Measurements from ENCODE around the gene TCF7L2.

The TCF7L2 gene

DNA sequence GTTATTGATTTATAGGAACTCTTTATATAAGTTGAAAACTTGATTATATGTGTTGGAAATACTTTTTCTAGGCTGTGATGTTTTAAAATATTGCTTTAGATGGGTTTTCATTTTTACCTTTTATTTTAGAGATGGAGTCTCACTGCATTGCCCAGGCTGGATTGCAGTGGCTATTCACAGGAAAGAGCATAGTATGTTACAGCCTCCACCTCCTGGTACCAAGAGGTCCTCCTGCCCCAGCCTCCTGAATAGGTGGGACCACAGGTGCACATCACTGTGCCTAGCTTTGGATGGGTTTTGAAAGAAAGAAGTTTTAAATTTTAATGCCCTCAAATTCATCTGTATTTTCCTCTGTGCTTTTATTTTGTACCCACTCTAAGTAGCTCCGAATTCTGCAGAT is 105.4 kb downstream of the TCF7L2 start:
- TF ChIP-seq, protein P1, sequence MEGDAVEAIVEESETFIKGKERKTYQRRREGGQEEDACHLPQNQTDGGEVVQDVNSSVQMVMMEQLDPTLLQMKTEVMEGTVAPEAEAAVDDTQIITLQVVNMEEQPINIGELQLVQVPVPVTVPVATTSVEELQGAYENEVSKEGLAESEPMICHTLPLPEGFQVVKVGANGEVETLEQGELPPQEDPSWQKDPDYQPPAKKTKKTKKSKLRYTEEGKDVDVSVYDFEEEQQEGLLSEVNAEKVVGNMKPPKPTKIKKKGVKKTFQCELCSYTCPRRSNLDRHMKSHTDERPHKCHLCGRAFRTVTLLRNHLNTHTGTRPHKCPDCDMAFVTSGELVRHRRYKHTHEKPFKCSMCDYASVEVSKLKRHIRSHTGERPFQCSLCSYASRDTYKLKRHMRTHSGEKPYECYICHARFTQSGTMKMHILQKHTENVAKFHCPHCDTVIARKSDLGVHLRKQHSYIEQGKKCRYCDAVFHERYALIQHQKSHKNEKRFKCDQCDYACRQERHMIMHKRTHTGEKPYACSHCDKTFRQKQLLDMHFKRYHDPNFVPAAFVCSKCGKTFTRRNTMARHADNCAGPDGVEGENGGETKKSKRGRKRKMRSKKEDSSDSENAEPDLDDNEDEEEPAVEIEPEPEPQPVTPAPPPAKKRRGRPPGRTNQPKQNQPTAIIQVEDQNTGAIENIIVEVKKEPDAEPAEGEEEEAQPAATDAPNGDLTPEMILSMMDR (IDR thresholded peaks at IDR 0.05; ENCODE audit: extremely low read depth, insufficient read depth, missing control alignments): no peak
- no peak for DNase-seq (ENCODE audit: low spot score)
- in situ Hi-C loops (cut with MboI; ENCODE audit: low pct_unique_long_range_greater_than_20kb, low sequenced_read_pairs, unreplicated experiment): no loop called here

DNA sequence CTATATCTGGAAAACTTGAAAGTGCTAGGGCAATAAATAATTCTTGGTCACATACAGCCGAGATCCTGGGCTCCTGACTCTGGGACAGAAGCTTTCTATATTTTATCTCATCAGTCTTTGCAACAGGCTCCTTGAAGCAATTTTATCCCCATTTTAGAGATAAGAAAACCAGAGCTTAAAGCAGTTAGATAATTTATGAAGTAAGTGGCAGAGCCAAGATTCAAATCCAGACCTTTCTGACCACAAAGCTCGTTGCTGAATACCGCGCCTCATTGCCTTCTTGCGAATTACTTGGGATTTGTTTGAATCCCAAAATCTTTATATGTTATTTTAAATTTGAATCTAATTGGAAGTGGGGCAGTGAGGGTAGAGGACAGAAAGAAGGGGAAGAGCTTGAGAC is 106.0 kb downstream of the TCF7L2 start:
- no peak for DNase-seq (ENCODE audit: low spot score)
- TF ChIP-seq, protein P1 (IDR thresholded peaks at IDR 0.05; ENCODE audit: extremely low read depth, insufficient read depth, missing control alignments): no peak
- in situ Hi-C loops (cut with MboI; ENCODE audit: low pct_unique_long_range_greater_than_20kb, low sequenced_read_pairs, unreplicated experiment): no loop called here

DNA sequence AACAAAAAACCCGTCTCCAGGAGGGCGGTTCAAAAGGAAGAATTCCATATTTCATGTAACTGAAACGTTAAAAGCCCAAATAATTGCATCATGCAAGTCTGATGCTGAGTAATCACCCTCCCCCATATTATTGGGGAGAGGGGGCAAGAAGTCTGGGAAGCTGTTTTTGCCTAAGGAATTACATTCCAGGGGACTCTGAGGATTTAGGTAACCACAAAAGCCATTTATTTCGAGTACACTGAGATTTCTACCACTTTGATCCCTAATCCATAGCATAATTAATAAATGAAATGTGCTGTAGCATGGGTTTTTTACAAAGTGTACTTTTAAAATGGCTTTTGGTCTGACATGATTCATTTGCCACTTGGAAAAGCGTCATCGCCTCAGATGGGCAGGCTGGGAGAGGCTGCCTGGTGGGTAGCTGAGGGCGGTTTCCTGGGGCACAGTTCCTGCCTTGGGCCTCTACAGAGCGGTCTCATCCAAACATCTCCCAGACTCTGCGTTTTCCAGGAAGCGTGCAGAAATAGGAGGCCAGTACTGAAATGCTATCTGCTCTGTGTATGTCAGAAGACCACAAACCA is 106.5 kb downstream of the TCF7L2 start:
- in situ Hi-C loops (cut with MboI; ENCODE audit: low pct_unique_long_range_greater_than_20kb, low sequenced_read_pairs, unreplicated experiment): no loop called here
- no peak for DNase-seq (ENCODE audit: low spot score)
- TF ChIP-seq, protein P1 (IDR thresholded peaks at IDR 0.05; ENCODE audit: extremely low read depth, insufficient read depth, missing control alignments): no peak

DNA sequence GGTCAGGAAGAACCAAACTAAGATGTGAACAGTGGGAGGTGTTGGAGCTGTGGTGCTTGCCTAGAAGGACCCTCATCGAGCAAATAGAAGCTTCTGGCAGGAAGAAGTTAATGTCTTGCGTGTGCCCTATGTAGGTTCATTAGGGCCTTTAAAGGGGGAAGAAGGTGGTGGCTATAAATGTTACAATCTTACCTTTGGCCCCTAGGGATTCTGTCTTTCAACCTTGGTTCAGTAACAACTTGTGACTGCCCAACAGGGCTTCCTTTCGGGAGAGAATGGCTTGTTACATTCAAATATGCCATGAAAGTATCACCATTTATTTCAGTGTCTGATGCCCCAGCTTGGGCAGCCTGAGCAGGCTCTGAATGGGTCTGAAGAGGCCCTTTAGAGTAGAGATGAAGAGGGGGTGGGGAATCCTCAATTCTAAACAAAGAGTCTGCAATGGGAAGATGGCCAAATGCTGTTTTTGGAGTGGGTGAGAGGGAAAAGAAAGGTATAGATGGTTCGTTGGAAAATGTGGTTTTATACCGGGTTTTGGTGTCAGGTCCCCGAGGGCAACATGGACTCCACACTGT is 108.0 kb downstream of the TCF7L2 start:
- TF ChIP-seq, protein P1 (IDR thresholded peaks at IDR 0.05; ENCODE audit: extremely low read depth, insufficient read depth, missing control alignments): no peak
- in situ Hi-C loops (cut with MboI; ENCODE audit: low pct_unique_long_range_greater_than_20kb, low sequenced_read_pairs, unreplicated experiment): no loop called here
- DNase-seq (ENCODE audit: low spot score): no peak

DNA sequence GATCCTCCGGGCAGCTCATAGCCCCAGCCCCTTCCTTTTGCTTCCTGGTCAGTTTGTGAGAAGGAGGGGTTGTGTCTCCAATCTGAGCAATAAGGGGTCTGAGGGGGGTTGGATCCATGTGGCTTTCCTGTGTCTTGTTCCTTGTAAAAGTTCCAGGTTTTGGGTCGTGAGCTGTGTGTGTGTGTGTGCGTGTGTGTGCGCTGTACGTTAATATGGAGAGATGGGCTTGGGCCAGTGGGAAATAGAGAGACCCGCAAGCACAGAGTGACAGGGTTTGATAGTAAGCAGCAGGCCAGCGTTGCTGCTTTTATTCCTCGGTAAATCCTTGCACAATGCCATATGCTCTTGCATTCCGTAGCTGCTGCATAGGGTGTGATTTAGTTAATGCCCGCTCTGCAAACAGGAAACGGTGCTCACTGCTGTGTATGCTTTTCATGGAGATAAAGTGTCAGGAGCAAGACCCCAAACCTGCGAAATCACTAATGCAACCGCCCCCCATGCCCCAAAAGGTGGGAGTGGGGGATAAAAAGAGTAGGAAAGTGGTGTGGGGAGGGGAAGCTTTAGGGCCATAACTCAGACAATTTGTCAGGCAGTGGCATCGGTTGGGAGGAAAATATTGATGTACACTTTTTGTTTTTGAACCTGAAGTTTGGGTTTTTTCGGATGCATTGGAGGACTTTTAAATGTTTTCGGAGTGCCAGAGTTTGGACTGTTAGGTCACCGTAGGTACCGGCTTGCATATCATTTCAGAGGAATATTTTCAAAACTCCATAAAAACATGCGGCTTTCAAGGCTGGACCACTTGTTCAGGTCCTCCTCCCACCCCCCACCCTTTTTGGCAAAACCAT is 108.7 kb downstream of the TCF7L2 start:
- in situ Hi-C loops (cut with MboI; ENCODE audit: low pct_unique_long_range_greater_than_20kb, low sequenced_read_pairs, unreplicated experiment): no loop called here
- DNase-seq (ENCODE audit: low spot score): no peak
- TF ChIP-seq, protein P1 (IDR thresholded peaks at IDR 0.05; ENCODE audit: extremely low read depth, insufficient read depth, missing control alignments): no peak

DNA sequence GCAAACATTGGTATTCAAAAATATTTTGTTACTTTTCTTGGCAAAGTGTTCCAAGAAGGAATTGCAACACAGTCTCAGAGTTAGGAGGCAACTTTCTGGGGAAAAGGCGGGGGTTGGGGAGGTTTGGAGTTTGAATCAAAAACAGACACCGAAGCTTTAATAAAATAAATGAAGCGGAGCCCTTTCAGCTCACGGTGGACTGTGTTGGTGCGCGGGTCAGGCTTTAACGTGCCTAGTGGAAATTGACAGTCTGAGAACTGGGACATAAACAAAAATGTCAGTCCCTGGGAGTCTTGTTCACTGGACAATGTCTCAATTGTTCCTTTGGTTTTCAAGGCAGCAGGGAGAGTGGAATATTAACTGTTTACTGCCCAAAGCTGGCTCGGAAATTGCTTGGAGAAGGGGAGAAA is 109.3 kb downstream of the TCF7L2 start:
- in situ Hi-C loops (cut with MboI; ENCODE audit: low pct_unique_long_range_greater_than_20kb, low sequenced_read_pairs, unreplicated experiment): no loop called here
- TF ChIP-seq, protein P1 (IDR thresholded peaks at IDR 0.05; ENCODE audit: extremely low read depth, insufficient read depth, missing control alignments): no peak
- no peak for DNase-seq (ENCODE audit: low spot score)

All from GM13977 (cell line).